ENCODE results near the gene MST1.
"Not testable (repeated sequence)": the region's sequence is repeated elsewhere in the genome, so short reads cannot be mapped to it uniquely, and the experiment has no call there.

- TF ChIP-seq, protein P1, sequence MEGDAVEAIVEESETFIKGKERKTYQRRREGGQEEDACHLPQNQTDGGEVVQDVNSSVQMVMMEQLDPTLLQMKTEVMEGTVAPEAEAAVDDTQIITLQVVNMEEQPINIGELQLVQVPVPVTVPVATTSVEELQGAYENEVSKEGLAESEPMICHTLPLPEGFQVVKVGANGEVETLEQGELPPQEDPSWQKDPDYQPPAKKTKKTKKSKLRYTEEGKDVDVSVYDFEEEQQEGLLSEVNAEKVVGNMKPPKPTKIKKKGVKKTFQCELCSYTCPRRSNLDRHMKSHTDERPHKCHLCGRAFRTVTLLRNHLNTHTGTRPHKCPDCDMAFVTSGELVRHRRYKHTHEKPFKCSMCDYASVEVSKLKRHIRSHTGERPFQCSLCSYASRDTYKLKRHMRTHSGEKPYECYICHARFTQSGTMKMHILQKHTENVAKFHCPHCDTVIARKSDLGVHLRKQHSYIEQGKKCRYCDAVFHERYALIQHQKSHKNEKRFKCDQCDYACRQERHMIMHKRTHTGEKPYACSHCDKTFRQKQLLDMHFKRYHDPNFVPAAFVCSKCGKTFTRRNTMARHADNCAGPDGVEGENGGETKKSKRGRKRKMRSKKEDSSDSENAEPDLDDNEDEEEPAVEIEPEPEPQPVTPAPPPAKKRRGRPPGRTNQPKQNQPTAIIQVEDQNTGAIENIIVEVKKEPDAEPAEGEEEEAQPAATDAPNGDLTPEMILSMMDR (conservative IDR thresholded peaks at IDR 0.05; ENCODE audit: low read length): not testable (repeated sequence)
- TF ChIP-seq EZH2phosphoT487 (IDR thresholded peaks at IDR 0.05; ENCODE audit: borderline replicate concordance, low read depth, low read length): not testable (repeated sequence)
Observed at GRCh38 chr3:49685846-49686245, 3.4 kb downstream of the MST1 start.

Measured in OCI-LY7 (cell line).